Activated CD8-positive, alpha-beta memory T cell treated with anti-CD3 and anti-CD28 coated beads, Interleukin-2, amount 50 U/mL, for 48 hours (primary cell): ENCODE data around the gene FAAP20.
A peak's percentile ranks its signal among the peaks of the same experiment; 100 is the strongest.

Source experiments
- DNase-seq: peaks from one replicate; pipeline ENCODE4 v3.0.0-alpha.2; 2020

Gene FAAP20, protein sequence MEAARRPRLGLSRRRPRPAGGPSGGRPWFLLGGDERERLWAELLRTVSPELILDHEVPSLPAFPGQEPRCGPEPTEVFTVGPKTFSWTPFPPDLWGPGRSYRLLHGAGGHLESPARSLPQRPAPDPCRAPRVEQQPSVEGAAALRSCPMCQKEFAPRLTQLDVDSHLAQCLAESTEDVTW

DNA sequence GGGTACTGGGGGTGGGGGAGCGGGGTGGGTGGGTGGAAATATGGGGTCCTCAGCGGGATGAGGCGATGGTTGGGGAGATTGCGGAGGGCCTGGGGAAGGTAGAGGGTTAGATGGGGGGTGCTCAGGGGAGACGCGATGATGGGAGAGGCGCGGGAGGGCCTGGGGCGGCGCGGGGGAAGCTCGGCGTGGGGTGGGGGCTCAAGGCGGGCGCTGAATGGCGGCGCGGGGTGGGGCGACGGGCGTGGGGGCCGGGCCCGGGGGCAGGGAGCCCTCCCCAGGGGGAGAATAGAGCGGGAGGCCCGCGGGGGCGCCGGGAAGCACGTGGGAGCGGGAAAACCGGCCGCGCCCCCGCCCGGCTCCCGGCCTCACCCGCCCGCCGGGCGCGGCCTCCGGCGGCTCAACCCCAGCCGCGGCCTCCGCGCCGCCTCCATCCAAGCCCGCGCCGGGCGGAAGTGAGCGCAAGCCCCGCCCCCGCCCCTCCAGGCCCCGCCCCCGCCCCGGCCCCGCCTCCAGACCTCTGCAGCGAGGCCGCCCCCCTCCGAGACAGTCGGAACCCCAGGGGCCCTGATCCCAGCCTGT lies at the start of gene FAAP20:
Gene FAAP20, minus strand, starts transcription at position 454 of the 579 bp plus-strand sequence. Its CDS starts 23 bp downstream, at position 431.
- peak; percentile 88 for DNase-seq

DNA sequence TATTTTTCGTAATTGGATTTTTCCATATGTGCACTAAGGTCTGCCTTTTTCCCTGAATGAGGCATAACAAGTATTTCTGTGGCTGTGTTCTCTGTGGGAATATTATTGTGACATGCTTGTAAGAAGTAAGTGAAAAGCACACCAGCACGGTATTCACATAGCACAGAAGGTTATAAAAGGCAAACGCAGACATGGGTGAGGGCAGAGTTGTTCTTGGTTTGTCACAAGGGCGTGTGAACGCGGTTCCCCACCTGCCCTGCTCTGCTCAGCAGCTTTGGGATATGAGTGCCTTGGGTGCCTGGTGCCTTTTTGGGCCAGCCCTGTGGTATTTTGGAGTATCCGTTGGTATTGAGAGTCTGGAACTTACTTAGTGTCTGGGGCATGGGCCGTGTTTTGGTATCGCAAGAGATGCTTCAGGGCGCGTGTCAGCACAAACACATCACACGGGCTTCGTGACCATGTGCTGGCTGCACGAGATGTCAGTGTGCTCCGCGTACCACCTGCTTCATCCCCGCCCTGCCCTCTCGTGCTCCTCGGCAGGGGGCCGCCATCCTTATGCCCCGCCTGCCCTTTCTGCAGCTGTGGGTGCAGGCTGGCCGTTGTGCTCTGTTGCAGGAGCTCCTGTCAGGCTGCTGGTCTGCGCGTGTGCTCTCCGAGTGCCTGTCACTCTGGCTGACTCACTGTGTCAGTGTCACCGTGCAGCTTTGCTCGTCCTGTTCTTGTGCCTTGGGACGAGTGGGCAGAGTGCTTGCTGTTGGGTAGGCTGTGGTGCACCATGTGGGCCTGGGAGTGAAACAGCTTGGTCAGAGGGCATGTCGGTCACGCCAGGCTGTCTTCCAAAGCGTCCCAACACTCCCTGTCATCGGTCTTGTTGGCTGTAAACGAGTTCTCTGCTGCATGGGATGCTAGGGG lies 48.5 kb upstream of the FAAP20 start:
- DNase-seq: no peak

DNA sequence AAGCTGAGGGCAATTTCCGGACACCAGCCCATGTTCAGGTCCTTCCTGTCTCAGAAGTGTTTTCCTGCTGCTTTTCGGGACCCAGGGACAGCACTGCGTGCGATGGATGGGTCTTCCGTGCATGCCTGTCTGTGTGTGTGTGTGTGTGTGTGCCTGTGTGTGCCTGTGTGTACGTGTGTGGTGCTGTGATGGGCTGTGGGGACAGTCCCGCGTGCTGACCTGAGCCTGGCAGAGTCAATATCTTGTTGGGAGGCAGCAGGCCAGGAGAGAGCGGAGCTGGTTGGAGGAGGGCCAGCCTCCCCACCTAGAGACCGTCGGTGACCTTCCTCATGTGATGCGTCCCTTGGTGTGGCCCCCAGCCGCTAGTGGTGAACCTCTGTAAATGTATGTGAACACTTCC lies 47.2 kb upstream of the FAAP20 start:
- DNase-seq: no peak

DNA sequence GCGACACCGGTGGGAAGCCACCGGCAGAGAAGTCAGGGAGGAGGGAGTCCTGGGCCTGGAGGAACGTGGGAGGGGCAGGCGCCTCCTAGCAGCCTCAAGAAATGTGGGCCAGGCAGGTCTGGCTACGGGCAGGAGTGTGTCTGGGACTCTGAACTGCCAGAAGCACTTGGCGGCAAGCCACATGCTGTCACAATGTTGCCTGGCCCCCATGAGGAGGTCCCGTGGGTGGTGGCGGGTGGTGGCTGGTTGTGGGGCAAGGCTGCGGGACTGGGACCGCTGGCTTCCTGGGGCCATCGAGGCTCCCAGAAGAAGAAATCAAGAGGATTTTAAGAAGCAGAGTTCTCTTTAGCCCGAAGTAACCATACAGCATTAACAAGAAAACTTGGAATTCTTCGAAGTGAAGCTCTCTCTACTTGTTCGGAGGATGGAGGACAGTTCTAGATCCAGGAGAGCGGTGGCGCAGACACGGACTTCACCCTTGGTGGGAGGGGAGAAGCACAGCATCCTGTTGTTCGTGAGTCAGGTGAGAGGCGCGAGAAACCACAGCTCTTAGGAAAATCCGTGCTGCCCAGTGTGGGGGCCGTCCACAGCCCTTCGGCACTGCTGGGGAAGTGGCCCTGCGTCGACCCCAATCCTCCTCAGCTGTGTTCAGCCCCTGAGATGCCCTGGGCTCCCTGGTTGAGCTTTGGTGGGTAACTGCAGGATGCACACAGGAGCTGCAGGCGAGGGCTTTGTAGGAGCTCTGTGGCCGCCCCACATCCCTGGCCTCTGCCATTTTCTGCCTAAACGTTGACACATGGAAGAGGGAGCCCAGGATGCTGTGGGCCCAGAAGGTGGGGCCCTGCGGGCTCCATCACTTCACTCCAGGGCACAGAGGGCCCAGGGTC lies 45.9 kb upstream of the FAAP20 start:
- no peak for DNase-seq

DNA sequence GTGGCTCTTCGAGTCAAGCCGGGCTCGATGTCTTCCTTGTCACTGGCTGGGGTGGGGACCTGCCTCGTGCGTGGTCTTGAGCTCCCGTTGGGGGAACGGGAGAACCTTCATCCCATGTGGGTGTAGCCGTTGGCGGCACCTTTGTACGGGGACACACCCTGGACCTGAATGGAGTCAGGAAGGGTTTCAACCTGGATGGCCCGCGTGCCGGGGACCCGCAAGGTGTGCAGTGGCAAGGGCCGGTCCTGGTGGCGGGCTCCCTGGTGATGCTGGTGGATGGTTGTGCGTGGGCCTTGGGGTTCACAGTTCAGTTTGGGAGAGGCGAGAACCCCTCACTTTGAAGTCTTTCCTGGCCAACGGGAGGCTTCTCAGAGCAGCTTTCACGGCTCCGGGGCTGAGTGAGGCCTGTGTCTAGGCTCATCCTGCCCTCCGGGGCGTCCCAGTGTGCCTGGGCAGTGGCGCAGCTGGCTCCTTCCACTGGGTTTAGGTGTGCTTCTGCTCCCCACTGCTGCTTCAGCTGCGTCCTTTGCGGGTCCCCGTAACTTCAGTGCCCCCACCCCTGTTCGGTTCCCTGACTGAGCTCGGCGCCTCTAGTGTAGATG lies 44.9 kb upstream of the FAAP20 start:
- no peak for DNase-seq

DNA sequence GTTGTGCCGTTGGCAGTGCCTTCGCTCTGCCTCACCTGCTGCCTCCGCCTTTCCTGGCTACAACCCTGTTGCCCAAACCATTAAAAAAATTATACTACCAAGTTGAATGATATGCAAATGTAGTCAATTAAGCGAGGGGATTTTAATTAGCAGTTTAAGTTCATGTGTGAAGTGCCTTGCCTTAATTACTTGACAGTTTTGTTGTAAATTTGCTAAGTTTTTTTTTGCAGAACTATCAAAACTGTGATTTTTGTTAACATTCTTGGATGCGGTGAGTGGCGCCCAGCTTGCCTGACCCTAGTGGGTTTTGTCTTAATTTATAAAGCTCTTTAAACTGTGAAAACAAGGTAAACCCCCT lies 44.4 kb upstream of the FAAP20 start:
- DNase-seq: no peak

DNA sequence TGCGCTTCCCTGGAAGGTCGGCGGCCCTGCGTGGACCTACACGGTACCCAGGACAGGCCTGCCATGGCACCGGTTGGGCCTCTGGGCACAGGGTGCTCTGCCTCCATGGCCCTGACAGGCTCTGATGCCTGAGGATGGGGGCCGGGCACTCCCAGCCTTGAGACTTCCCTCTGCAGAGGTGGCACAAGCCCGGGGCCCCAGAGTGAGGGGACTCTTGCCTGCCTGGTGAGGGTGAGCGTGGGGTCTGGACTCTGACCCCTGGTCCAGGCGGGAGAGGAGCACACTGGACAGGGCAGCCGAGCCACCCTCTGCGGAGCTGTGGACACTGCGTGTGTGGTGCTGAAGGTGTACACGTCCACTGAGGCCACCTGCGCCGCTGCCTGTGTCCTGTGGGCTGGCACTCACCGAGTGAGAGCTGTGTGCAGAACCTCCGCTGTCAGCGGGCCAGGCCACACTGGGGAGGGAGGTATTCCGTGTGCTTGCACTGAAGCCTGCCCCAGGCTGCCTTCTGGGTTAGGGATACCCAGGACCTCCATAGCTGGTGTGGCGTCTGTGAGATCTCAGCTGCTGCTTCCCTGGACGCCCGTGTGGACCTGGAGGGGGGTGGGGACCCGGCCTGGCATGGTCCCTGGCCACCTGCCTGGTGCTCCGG lies 43.9 kb upstream of the FAAP20 start:
- no peak for DNase-seq

DNA sequence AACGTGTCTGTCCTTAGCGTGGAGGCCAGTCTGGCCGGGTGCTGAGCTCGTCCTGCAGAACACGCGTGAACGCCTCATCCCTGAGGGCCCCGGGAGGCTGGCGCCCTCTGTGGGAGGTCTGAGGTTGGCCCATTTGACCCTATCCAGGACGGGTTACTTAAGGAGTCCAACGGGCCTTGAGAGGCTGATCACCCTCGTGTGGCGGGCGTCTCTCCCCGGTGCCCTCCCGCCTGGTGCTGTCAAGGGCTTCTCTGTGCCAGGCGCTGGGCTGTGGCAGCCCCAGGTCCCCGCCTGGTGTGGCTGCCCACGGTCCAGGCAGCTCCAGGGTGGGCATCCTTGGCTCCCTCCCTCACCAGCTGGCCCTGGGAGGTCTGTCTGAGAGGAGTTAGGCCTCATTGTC lies 43.2 kb upstream of the FAAP20 start:
- no peak for DNase-seq

DNA sequence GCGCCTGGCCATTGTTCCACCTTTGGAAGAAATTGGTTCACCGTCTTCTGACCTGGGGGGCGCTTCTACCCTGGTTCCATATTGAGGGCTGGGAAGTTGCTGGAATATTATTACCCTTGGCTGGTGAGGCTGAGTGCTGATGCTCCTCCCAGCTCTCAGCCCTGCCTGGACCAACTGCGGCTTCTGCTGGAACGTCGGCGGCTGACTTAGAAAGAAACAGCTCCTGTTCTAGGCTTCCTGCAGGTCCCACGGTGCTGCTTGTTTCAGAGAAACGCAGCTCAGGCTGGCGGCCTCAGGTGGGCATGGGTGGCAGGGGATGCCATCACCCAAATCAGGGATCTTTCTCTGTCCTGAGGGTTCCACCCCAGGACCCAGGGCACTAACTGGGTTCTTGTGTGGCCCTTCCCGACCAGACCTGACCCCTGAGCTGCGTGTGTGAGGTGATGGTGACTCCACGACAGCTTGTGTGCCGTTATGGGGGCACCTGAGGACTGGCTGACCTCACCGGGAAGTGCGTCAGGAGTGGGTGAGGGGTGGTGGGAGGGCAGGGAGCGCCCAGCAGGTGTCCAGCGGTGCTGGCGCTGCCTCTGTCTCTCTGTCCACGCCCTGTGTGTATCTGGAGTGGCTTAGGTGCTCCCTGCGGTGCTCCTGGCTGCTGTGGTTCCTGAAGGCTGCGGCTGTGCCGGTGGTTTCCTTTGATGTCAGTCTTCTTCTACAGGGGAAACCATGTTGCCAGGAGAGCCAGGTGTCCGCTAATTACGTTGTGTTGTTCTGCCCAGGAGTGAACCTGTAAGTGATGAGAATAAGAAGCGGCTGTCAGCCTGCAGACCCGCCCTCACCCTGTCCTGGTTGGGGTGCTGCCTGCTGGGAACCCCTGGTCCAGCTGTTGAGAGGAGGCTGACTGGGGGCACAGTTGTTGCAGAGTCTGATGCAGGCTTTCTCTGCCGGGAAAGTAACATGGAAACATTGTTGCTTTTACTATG lies 42.4 kb upstream of the FAAP20 start:
- no peak for DNase-seq

DNA sequence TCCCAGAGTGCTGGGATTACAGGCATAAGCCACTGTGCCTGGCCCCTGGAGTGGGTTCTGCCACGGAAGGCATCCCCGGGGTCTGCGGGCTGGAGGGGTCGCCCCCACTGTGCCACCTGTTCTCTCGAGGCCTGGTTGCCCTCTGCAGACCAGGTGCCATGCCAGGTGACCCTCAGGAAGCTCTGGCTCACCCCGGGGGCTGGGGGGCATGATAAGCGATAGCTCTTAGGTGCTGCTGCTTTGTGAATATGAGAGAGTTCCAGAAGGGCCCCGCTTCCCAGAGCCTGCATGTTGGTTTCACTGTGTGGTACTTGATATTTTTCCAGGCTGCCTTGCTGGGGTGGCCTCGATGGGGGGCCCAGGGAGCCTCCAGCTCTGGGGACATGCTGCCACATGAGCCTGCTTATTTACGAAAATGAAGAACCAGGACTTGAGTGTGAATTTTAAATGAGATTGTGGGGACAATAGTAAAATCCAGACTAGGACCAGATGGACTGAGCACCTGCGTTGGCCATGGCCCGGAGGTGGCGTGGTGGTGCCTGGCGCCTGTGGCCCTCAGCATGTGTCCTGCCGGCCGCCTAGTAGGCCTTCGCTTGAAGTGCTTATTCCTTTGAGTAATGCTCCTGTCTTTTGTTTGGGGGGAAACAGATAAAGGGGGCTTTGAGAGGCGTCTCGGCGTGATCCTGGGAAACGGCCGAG lies 40.9 kb upstream of the FAAP20 start:
- no peak for DNase-seq

DNA sequence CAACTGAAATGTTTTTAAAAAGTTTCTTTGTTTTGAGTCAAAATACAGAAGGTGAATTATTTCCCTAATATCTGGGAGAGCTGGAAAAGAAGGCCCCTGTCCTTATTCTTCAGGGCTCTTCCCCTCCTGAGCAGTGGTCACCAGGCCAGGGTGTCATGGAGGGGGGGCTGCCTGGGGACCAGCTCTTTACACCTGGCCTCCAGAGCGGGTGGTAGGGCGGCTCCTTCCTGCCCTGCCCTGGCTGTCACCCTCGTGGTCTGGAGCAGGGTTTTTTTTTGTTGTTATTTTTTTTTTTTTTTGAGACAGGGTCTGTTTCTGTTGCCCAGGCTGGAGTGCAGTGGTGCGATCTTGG lies 40.2 kb upstream of the FAAP20 start:
- DNase-seq: no peak

DNA sequence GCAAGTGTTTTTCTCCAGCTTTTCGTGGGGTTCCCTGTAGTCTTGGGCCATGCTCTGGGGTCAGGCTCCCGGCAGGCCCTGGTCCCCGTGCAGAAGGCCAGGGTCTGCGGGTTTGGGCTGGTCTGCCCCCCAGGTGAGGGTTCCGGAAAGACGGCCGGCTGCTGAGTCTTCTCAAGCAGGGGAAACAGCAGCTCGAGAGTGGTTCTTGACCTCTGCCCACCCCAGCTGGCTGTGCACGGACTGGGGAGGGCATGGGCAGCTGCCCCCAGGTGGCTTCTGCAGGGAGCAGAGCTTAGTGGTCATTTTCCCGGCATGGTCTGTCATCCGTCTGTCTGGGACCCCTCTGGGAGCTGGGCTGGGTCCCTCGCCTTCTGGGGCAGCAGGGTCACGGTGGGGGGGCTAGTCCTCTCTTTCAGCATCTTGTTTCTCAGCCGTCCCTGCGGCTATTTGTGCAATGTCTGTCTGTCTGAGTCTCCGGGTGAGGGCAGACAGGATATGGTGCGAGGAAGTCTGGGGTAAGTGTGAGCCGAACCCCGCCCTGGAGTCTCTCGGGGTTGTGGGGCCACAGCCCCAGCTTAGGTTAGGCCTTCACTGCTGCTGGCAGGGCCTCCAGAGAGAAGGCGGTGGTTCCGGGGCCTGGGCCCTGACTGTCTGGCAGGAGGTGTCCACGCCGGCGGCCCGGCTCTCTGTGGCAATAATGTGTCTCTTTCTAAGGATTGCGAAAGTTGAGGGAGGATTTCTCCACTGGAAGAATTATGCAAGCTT lies 39.6 kb upstream of the FAAP20 start:
- DNase-seq: peak; percentile 76

DNA sequence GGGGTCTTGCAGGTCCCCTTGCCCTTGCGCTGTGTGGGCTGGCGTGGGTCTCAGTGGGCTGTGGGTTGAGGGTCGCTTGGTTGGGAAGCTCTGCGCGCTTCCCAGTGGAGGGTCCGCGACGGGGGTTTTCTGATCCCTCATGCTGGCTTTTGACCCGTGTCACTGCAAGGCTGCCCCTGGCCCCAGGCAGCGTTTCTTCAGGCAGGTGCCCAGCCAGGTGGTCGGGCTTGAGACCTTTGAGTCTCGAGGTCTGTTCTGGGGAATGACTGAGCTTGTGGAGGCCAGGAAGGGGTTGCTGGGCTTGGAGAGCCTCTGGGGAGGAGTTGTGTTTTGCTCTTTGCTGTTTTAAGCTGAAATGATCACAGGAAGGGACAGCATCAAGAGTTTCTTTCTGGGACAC lies 38.9 kb upstream of the FAAP20 start:
- DNase-seq: no peak

DNA sequence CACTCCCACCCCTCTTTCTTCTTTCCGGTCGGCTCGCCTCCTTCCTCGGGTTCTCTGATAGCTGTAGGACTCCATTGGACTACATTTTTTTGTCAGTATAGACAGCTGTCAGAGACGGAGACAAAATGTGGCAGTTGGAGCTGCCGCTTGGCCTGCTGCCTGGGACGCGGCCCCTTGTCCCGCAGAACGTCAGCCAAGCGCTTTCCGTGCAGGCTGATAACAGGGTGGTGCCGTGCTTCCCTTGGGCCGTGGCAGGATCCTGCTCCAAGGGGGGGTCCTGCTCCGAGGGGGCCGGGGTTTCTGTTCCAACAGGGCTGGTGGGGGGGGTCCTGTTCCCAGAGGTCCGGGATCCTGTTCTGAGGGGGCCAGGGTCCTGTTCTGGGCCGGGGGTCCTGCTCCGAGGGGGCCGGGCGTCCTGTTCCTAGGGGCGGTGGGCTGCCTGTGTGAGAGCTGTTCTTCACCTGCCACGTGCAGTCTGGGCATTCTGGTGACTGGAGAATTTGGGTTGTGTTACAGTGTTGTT lies 38.4 kb upstream of the FAAP20 start:
- DNase-seq: no peak

DNA sequence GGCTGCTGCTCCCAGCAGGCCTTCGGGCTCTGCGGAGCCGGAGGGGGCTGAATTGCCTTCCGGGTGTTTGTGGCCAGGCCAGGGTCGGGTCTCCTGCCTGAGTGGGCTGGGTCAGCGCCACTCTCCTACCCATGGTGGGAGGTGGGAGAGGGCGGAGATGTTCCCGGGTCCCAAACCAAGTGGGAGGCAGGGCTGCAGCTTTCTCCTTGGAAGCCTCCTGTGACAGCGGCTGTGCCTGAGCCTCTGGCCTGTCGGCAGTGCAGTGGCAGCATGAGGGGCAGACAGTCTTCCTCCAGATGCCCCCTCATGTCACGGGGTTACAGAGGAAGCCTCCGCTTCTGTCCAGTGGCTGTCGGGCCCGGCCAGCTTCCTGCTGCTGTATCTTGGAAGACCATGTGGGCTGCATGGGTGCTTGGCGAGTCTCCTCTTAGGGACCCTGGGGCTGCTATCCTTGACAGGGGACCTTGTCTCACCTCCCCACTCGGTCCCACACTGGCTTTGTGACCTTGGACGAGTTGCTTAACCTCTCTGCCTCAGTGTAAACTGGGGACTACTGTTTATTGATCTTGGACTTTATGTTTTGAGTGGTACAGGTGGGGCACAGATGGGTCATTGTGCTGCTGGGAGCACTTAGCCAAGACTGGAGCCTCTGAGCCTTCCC lies 37.8 kb upstream of the FAAP20 start:
- no peak for DNase-seq

DNA sequence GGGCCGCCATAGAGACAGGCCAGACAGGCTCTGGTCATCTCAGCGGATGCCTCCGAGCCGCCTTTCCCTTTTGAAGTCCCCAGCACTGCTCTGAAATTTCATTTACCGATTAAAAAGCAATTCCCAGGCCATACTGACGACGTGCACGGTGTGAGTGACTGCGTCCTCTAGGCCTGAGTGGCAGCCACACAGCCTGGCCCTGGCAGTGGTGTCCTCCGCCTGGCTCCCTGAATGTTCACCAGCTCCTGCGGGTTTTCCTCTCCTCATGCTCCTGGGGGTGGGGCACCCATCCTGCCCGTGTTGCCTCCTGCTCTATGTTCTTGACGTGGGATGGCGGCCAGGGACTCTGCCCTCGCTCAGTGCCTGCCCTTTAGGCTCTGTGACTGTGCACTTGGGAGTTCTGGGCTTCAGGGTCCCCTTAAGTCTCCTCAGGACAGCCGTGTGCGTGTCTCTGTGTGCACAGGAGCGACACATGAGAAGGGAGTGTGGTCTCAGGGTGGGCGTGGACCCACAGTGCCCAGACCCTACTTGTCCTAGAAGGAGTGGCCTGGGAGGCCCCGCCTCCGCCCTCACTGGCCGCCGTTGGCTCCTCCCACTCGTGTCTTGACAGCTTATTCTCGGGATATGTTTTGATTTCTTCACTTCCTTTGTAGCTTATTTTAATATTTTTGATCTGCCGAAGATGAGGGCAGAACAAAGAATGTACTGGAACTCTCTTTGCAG lies 37.1 kb upstream of the FAAP20 start:
- peak; percentile 81 for DNase-seq

DNA sequence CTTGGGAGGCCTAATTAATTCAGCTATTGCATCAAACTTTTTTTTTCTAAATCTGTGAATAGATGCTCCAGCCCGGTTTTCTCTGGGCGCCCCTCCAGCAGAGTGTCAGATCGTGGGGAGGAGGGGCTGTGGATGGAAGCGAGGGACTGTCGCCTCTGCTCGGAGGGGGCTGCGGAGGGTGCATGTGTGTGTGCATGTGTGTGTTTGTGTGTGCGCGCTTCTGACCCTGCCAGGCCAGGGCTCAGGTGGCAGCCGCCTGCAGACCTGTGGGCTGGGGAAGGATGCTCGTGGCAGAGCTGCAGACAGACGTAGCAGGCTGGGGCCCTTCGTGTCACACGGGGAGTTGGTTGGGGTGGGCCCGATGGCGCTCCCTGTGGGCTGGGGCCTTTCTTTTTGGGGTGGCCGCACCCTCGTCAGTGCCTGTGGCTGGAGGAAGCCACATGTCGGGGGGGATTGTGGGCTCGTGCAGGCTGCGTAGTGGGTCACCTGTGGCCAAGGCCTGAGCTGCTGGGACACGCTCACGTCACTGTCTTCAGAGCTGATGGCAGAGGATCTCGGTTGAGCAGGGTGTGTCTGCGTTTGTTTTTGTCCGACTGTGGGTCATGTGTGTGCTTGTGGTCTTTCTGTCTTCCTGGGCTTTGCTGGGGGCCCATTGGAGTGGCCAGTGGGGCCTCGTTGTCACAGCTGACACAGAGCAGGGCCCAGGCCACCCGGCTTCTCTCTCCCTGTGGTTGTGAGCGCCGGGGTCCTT lies 36.4 kb upstream of the FAAP20 start:
- peak; percentile 78 for DNase-seq
